ENCODE data around the gene ERBB4. TPM values are rescaled to one million over a fixed set of nuclear protein-coding genes. Genes with fewer than 3 reads are reported as not detected.

The ERBB4 gene
- total RNA-seq, 1 donor from 2014 or later = 9.9 TPM

- Histone ChIP-seq H3K9ac (ENCODE audit: low read depth in 1 of 3, low read length in 3 of 3) (no peak overlapping the region), H3K27ac (ENCODE audit: low read depth, low read length) (no peak overlapping the region), H3K4me1 (ENCODE audit: control insufficient read depth in 3 of 3, insufficient read depth in 3 of 3, low read length in 3 of 3) (no peaks in the 10 kb centered on the region)
These were observed 123.8 kb downstream of the ERBB4 start for GRCh38 chr2:212414767-212415211.

GRCh38 chr2:212409560-212409959 lies 129.0 kb downstream of the ERBB4 start:
- Histone ChIP-seq H3K27me3 (ENCODE audit: control insufficient read depth in 3 of 3, insufficient read depth in 3 of 3, low read length in 3 of 3) (no peaks in the 10 kb centered on the region), H3K27ac (ENCODE audit: low read depth, low read length) (no peak overlapping the region), H3K9me3 (ENCODE audit: control insufficient read depth in 3 of 3, low read length in 3 of 3) (no peaks in the 10 kb centered on the region)

More at GRCh38 chr2:212414767-212415211, 123.8 kb downstream of the ERBB4 start:
- no peaks in the 10 kb centered on the region for H3K36me3 ChIP-seq (ENCODE audit: control insufficient read depth in 3 of 3, insufficient read depth in 3 of 3, low read length in 3 of 3)
- no peaks in the 10 kb centered on the region for H3K27me3 ChIP-seq (ENCODE audit: control insufficient read depth in 3 of 3, insufficient read depth in 3 of 3, low read length in 3 of 3)
- no peak overlapping the region for H3K4me3 ChIP-seq (ENCODE audit: low read length in 3 of 3)
- H3K9me3 ChIP-seq (ENCODE audit: control insufficient read depth in 3 of 3, low read length in 3 of 3) = no peaks in the 10 kb centered on the region

GRCh38 chr2:212408524-212408923 lies 130.1 kb downstream of the ERBB4 start:
- Histone ChIP-seq H3K27ac (ENCODE audit: low read depth, low read length) (no peak overlapping the region), H3K27me3 (ENCODE audit: control insufficient read depth in 3 of 3, insufficient read depth in 3 of 3, low read length in 3 of 3) (no peaks in the 10 kb centered on the region), H3K4me1 (ENCODE audit: control insufficient read depth in 3 of 3, insufficient read depth in 3 of 3, low read length in 3 of 3) (no peaks in the 10 kb centered on the region), H3K9me3 (ENCODE audit: control insufficient read depth in 3 of 3, low read length in 3 of 3) (no peaks in the 10 kb centered on the region), H3K4me3 (ENCODE audit: low read length in 3 of 3) (no peak overlapping the region), H3K36me3 (ENCODE audit: control insufficient read depth in 3 of 3, insufficient read depth in 3 of 3, low read length in 3 of 3) (no peaks in the 10 kb centered on the region), H3K9ac (ENCODE audit: low read depth in 1 of 3, low read length in 3 of 3) (no peak overlapping the region)

More at GRCh38 chr2:212409560-212409959, 129.0 kb downstream of the ERBB4 start:
- Histone ChIP-seq H3K36me3 (ENCODE audit: control insufficient read depth in 3 of 3, insufficient read depth in 3 of 3, low read length in 3 of 3) (no peaks in the 10 kb centered on the region), H3K4me1 (ENCODE audit: control insufficient read depth in 3 of 3, insufficient read depth in 3 of 3, low read length in 3 of 3) (no peaks in the 10 kb centered on the region), H3K9ac (ENCODE audit: low read depth in 1 of 3, low read length in 3 of 3) (no peak overlapping the region), H3K4me3 (ENCODE audit: low read length in 3 of 3) (no peak overlapping the region)

- Histone ChIP-seq H3K9ac (ENCODE audit: low read depth in 1 of 3, low read length in 3 of 3) (no peak overlapping the region), H3K27me3 (ENCODE audit: control insufficient read depth in 3 of 3, insufficient read depth in 3 of 3, low read length in 3 of 3) (no peaks in the 10 kb centered on the region), H3K9me3 (ENCODE audit: control insufficient read depth in 3 of 3, low read length in 3 of 3) (no peaks in the 10 kb centered on the region), H3K4me3 (ENCODE audit: low read length in 3 of 3) (no peak overlapping the region), H3K36me3 (ENCODE audit: control insufficient read depth in 3 of 3, insufficient read depth in 3 of 3, low read length in 3 of 3) (no peaks in the 10 kb centered on the region), H3K27ac (ENCODE audit: low read depth, low read length) (no peak overlapping the region), H3K4me1 (ENCODE audit: control insufficient read depth in 3 of 3, insufficient read depth in 3 of 3, low read length in 3 of 3) (no peaks in the 10 kb centered on the region)
These were observed 131.9 kb downstream of the ERBB4 start for GRCh38 chr2:212406716-212407115.

- H3K9me3 ChIP-seq (ENCODE audit: control insufficient read depth in 3 of 3, low read length in 3 of 3) = no peaks in the 10 kb centered on the region
- H3K4me1 ChIP-seq (ENCODE audit: control insufficient read depth in 3 of 3, insufficient read depth in 3 of 3, low read length in 3 of 3) = no peaks in the 10 kb centered on the region
- no peak overlapping the region for H3K27ac ChIP-seq (ENCODE audit: low read depth, low read length)
- no peaks in the 10 kb centered on the region for H3K36me3 ChIP-seq (ENCODE audit: control insufficient read depth in 3 of 3, insufficient read depth in 3 of 3, low read length in 3 of 3)
- no peak overlapping the region for H3K4me3 ChIP-seq (ENCODE audit: low read length in 3 of 3)
- H3K27me3 ChIP-seq (ENCODE audit: control insufficient read depth in 3 of 3, insufficient read depth in 3 of 3, low read length in 3 of 3) = no peaks in the 10 kb centered on the region
- H3K9ac ChIP-seq (ENCODE audit: low read depth in 1 of 3, low read length in 3 of 3) = no peak overlapping the region
These were observed 136.3 kb downstream of the ERBB4 start for GRCh38 chr2:212402316-212402715.

- Histone ChIP-seq H3K4me3 (ENCODE audit: low read length in 3 of 3) (no peak overlapping the region), H3K36me3 (ENCODE audit: control insufficient read depth in 3 of 3, insufficient read depth in 3 of 3, low read length in 3 of 3) (no peaks in the 10 kb centered on the region), H3K9me3 (ENCODE audit: control insufficient read depth in 3 of 3, low read length in 3 of 3) (no peaks in the 10 kb centered on the region), H3K27me3 (ENCODE audit: control insufficient read depth in 3 of 3, insufficient read depth in 3 of 3, low read length in 3 of 3) (no peaks in the 10 kb centered on the region), H3K27ac (ENCODE audit: low read depth, low read length) (no peak overlapping the region), H3K9ac (ENCODE audit: low read depth in 1 of 3, low read length in 3 of 3) (no peak overlapping the region), H3K4me1 (ENCODE audit: control insufficient read depth in 3 of 3, insufficient read depth in 3 of 3, low read length in 3 of 3) (no peaks in the 10 kb centered on the region)
These were observed 140.3 kb downstream of the ERBB4 start for GRCh38 chr2:212398316-212398715.

GRCh38 chr2:212392544-212392943 lies 146.1 kb downstream of the ERBB4 start:
- no peak overlapping the region for H3K4me3 ChIP-seq (ENCODE audit: low read length in 3 of 3)
- H3K9me3 ChIP-seq (ENCODE audit: control insufficient read depth in 3 of 3, low read length in 3 of 3) = no peaks in the 10 kb centered on the region
- H3K27ac ChIP-seq (ENCODE audit: low read depth, low read length) = no peak overlapping the region
- no peaks in the 10 kb centered on the region for H3K4me1 ChIP-seq (ENCODE audit: control insufficient read depth in 3 of 3, insufficient read depth in 3 of 3, low read length in 3 of 3)
- H3K27me3 ChIP-seq (ENCODE audit: control insufficient read depth in 3 of 3, insufficient read depth in 3 of 3, low read length in 3 of 3) = no peaks in the 10 kb centered on the region
- no peaks in the 10 kb centered on the region for H3K36me3 ChIP-seq (ENCODE audit: control insufficient read depth in 3 of 3, insufficient read depth in 3 of 3, low read length in 3 of 3)
- H3K9ac ChIP-seq (ENCODE audit: low read depth in 1 of 3, low read length in 3 of 3) = no peak overlapping the region

GRCh38 chr2:212392043-212392442 lies 146.6 kb downstream of the ERBB4 start:
- no peaks in the 10 kb centered on the region for H3K9me3 ChIP-seq (ENCODE audit: control insufficient read depth in 3 of 3, low read length in 3 of 3)
- no peaks in the 10 kb centered on the region for H3K4me1 ChIP-seq (ENCODE audit: control insufficient read depth in 3 of 3, insufficient read depth in 3 of 3, low read length in 3 of 3)
- H3K27ac ChIP-seq (ENCODE audit: low read depth, low read length) = no peak overlapping the region
- no peaks in the 10 kb centered on the region for H3K27me3 ChIP-seq (ENCODE audit: control insufficient read depth in 3 of 3, insufficient read depth in 3 of 3, low read length in 3 of 3)
- H3K36me3 ChIP-seq (ENCODE audit: control insufficient read depth in 3 of 3, insufficient read depth in 3 of 3, low read length in 3 of 3) = no peaks in the 10 kb centered on the region
- no peak overlapping the region for H3K9ac ChIP-seq (ENCODE audit: low read depth in 1 of 3, low read length in 3 of 3)
- H3K4me3 ChIP-seq (ENCODE audit: low read length in 3 of 3) = no peak overlapping the region

- no peaks in the 10 kb centered on the region for H3K4me1 ChIP-seq (ENCODE audit: control insufficient read depth in 3 of 3, insufficient read depth in 3 of 3, low read length in 3 of 3)
- H3K36me3 ChIP-seq (ENCODE audit: control insufficient read depth in 3 of 3, insufficient read depth in 3 of 3, low read length in 3 of 3) = no peaks in the 10 kb centered on the region
- H3K27ac ChIP-seq (ENCODE audit: low read depth, low read length) = no peak overlapping the region
- no peak overlapping the region for H3K9ac ChIP-seq (ENCODE audit: low read depth in 1 of 3, low read length in 3 of 3)
- H3K27me3 ChIP-seq (ENCODE audit: control insufficient read depth in 3 of 3, insufficient read depth in 3 of 3, low read length in 3 of 3) = no peaks in the 10 kb centered on the region
- H3K4me3 ChIP-seq (ENCODE audit: low read length in 3 of 3) = no peak overlapping the region
- no peaks in the 10 kb centered on the region for H3K9me3 ChIP-seq (ENCODE audit: control insufficient read depth in 3 of 3, low read length in 3 of 3)
These were observed 151.5 kb downstream of the ERBB4 start for GRCh38 chr2:212387146-212387545.

- H3K36me3 ChIP-seq (ENCODE audit: control insufficient read depth in 3 of 3, insufficient read depth in 3 of 3, low read length in 3 of 3) = no peaks in the 10 kb centered on the region
- no peak overlapping the region for H3K9ac ChIP-seq (ENCODE audit: low read depth in 1 of 3, low read length in 3 of 3)
- no peaks in the 10 kb centered on the region for H3K27me3 ChIP-seq (ENCODE audit: control insufficient read depth in 3 of 3, insufficient read depth in 3 of 3, low read length in 3 of 3)
- H3K27ac ChIP-seq (ENCODE audit: low read depth, low read length) = no peak overlapping the region
- H3K9me3 ChIP-seq (ENCODE audit: control insufficient read depth in 3 of 3, low read length in 3 of 3) = no peaks in the 10 kb centered on the region
- no peaks in the 10 kb centered on the region for H3K4me1 ChIP-seq (ENCODE audit: control insufficient read depth in 3 of 3, insufficient read depth in 3 of 3, low read length in 3 of 3)
- H3K4me3 ChIP-seq (ENCODE audit: low read length in 3 of 3) = no peak overlapping the region
These were observed 153.4 kb downstream of the ERBB4 start for GRCh38 chr2:212385241-212385640.

GRCh38 chr2:212384027-212384426 lies 154.6 kb downstream of the ERBB4 start:
- no peak overlapping the region for H3K9ac ChIP-seq (ENCODE audit: low read depth in 1 of 3, low read length in 3 of 3)
- no peaks in the 10 kb centered on the region for H3K27me3 ChIP-seq (ENCODE audit: control insufficient read depth in 3 of 3, insufficient read depth in 3 of 3, low read length in 3 of 3)
- H3K9me3 ChIP-seq (ENCODE audit: control insufficient read depth in 3 of 3, low read length in 3 of 3) = no peaks in the 10 kb centered on the region
- H3K4me3 ChIP-seq (ENCODE audit: low read length in 3 of 3) = no peak overlapping the region
- no peaks in the 10 kb centered on the region for H3K36me3 ChIP-seq (ENCODE audit: control insufficient read depth in 3 of 3, insufficient read depth in 3 of 3, low read length in 3 of 3)
- no peak overlapping the region for H3K27ac ChIP-seq (ENCODE audit: low read depth, low read length)
- H3K4me1 ChIP-seq (ENCODE audit: control insufficient read depth in 3 of 3, insufficient read depth in 3 of 3, low read length in 3 of 3) = no peaks in the 10 kb centered on the region

Data from skeletal muscle tissue (tissue), 4 donors.